ENCODE data around the gene STIP1. TPM values are rescaled to one million over a fixed set of nuclear protein-coding genes. Genes with fewer than 3 reads are reported as not detected.

The STIP1 gene
- total and polyA plus RNA-seq, 9 of the 15 experiments (the other 6 are each of a cell fraction or from before 2014, with no cell fraction given) = 58.1 to 465 (median 346) TPM

DNA sequence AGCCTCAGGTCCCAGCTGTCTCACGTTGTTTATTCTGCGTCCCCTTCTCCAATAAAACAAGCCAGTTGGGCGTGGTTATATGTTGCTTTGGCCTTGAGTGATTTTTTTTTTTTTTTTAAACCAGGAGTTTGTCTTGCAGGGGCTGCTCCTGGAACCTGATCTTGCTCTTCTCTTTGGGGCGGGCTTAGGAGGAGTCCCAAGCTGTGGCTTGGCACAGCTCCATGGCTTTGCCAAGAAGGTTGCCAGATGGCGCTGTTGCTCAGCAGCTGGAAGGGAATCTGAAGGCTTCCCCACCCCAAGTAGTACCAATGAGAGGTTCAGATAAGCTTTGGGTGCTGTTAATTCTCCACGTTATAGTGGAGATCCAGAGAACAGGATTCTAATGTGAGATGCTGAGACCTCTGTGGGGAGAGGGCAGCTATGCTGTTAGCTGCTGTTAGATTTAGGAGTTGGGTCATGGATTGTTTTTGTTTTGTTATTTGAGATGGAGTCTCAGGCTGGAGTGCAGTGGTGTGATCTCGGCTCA lies 18.6 kb downstream of the STIP1 start (continued):
- no peak for TF ChIP-seq GTF2E2 (tag; IDR thresholded peaks at IDR 0.05)
- TF ChIP-seq, protein P1, sequence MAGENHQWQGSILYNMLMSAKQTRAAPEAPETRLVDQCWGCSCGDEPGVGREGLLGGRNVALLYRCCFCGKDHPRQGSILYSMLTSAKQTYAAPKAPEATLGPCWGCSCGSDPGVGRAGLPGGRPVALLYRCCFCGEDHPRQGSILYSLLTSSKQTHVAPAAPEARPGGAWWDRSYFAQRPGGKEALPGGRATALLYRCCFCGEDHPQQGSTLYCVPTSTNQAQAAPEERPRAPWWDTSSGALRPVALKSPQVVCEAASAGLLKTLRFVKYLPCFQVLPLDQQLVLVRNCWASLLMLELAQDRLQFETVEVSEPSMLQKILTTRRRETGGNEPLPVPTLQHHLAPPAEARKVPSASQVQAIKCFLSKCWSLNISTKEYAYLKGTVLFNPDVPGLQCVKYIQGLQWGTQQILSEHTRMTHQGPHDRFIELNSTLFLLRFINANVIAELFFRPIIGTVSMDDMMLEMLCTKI (IDR thresholded peaks at IDR 0.05; ENCODE audit: partially characterized antibody) = no peak
- TF ChIP-seq CBX5 (IDR thresholded peaks at IDR 0.05; ENCODE audit: borderline replicate concordance, low read depth) = no peak
- TF ChIP-seq DPF2 (IDR thresholded peaks at IDR 0.05) = peak; percentile 53; the same call in 1 of the 2 replicates
- TF ChIP-seq, protein P2, sequence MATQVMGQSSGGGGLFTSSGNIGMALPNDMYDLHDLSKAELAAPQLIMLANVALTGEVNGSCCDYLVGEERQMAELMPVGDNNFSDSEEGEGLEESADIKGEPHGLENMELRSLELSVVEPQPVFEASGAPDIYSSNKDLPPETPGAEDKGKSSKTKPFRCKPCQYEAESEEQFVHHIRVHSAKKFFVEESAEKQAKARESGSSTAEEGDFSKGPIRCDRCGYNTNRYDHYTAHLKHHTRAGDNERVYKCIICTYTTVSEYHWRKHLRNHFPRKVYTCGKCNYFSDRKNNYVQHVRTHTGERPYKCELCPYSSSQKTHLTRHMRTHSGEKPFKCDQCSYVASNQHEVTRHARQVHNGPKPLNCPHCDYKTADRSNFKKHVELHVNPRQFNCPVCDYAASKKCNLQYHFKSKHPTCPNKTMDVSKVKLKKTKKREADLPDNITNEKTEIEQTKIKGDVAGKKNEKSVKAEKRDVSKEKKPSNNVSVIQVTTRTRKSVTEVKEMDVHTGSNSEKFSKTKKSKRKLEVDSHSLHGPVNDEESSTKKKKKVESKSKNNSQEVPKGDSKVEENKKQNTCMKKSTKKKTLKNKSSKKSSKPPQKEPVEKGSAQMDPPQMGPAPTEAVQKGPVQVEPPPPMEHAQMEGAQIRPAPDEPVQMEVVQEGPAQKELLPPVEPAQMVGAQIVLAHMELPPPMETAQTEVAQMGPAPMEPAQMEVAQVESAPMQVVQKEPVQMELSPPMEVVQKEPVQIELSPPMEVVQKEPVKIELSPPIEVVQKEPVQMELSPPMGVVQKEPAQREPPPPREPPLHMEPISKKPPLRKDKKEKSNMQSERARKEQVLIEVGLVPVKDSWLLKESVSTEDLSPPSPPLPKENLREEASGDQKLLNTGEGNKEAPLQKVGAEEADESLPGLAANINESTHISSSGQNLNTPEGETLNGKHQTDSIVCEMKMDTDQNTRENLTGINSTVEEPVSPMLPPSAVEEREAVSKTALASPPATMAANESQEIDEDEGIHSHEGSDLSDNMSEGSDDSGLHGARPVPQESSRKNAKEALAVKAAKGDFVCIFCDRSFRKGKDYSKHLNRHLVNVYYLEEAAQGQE (IDR thresholded peaks at IDR 0.05; ENCODE audit: borderline replicate concordance) = peak; percentile 86
- TF ChIP-seq, protein P2 (CRISPR knock-in tag; IDR thresholded peaks at IDR 0.05; ENCODE audit: low read depth) = no peak
- 0 out of 2 replicates have a peak, but pooled peaks have one; percentile 31 for TF ChIP-seq MXI1 (IDR thresholded peaks at IDR 0.05; ENCODE audit: low read depth, low read length)
- no peak for TF ChIP-seq ATF1 (CRISPR knock-in tag; IDR thresholded peaks at IDR 0.05)
- peak; percentile 47 for TF ChIP-seq ATF1 (tag; IDR thresholded peaks at IDR 0.05)
- TF ChIP-seq, protein P3, sequence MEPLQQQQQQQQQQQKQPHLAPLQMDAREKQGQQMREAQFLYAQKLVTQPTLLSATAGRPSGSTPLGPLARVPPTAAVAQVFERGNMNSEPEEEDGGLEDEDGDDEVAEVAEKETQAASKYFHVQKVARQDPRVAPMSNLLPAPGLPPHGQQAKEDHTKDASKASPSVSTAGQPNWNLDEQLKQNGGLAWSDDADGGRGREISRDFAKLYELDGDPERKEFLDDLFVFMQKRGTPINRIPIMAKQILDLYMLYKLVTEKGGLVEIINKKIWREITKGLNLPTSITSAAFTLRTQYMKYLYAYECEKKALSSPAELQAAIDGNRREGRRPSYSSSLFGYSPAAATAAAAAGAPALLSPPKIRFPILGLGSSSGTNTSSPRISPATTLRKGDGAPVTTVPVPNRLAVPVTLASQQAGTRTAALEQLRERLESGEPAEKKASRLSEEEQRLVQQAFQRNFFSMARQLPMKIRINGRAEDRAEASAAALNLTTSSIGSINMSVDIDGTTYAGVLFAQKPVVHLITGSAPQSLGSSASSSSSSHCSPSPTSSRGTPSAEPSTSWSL (CRISPR knock-in tag; IDR thresholded peaks at IDR 0.05; ENCODE audit: borderline replicate concordance) = no peak
- no peak for TF ChIP-seq ZNF239 (CRISPR knock-in tag; IDR thresholded peaks at IDR 0.05)
- no peak for TF ChIP-seq ZNF217 (CRISPR knock-in tag; IDR thresholded peaks at IDR 0.05)
- TF ChIP-seq HDAC1 (IDR thresholded peaks at IDR 0.05) = 0 out of 4 replicates have a peak, but pooled peaks of 1 of the 2 experiments have one; percentile 6
- TF ChIP-seq HDAC8 (tag; IDR thresholded peaks at IDR 0.05) = no peak
- TF ChIP-seq SUPT5H (IDR thresholded peaks at IDR 0.05) = 0 out of 2 replicates have a peak, but pooled peaks have one; percentile 48
- TF ChIP-seq, protein P4, sequence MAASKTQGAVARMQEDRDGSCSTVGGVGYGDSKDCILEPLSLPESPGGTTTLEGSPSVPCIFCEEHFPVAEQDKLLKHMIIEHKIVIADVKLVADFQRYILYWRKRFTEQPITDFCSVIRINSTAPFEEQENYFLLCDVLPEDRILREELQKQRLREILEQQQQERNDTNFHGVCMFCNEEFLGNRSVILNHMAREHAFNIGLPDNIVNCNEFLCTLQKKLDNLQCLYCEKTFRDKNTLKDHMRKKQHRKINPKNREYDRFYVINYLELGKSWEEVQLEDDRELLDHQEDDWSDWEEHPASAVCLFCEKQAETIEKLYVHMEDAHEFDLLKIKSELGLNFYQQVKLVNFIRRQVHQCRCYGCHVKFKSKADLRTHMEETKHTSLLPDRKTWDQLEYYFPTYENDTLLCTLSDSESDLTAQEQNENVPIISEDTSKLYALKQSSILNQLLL (CRISPR knock-in tag; IDR thresholded peaks at IDR 0.05; ENCODE audit: borderline replicate concordance) = no peak
- TF ChIP-seq ARNT (IDR thresholded peaks at IDR 0.05) = peak in 1 of 2 experiments; percentile 61; a peak in 1 of 4 replicates
- TF ChIP-seq NCOR1 (IDR thresholded peaks at IDR 0.05) = no peak
